ENCODE measurements around the gene MDM2.

Gene MDM2

DNA sequence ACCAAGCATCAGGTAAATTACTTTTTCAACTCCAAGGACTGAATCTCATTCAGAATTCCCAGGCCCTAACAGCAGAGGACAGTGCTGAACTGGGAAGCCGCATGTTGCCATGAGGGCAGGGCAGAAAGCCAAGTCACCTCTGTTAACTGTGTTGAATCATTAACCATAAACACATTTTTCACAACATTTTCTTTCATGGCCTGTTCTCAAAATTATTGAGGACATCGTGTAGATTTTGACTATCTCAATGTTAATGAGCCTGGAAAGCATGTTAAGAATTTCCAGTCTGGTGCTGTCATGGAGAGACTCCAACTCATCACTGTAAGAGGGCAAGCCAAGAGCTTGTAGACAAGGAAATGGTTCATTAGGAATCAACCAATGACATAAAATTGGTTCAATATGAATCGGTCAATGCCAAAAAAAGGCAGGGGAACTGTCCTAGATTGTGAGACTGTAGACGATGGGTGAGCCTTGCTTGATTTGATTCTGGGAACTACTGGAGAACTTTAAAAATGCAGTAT is 91.3 kb downstream of the MDM2 start:
- Mint-ChIP-seq H3K4me1 (no peaks in the 10 kb centered on the region), H3K9me3 (no peaks in the 10 kb centered on the region), H3K36me3 (no peaks in the 10 kb centered on the region), H3K27ac (no peak overlapping the region), H3K4me3 (no peak overlapping the region)
- no peak for DNase-seq (ENCODE audit: low spot score in 2 of 2)
- no peak for ATAC-seq

DNA sequence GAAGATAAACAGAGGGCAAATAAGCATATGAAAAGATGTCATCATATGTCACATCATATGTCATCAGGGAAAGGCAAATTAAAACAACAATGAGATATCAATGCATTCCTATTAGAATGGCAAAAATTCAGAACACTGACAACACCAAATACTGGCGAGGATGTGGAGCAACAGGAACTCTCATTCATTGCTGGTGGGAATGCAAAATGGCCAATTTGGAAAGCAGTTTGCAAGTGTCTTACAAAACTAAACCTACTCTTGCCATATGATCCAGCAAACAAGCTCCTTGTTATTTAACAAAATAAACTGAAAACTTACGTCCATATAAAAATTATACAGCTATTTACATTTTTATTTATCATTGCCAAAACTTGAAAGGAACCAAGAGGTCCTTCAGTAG is 92.3 kb downstream of the MDM2 start:
- H3K36me3 Mint-ChIP-seq = no peaks in the 10 kb centered on the region
- no peaks in the 10 kb centered on the region for H3K9me3 Mint-ChIP-seq
- DNase-seq (ENCODE audit: low spot score in 2 of 2) (no peak), ATAC-seq (no peak)
- H3K4me1 Mint-ChIP-seq = no peaks in the 10 kb centered on the region
- H3K27ac Mint-ChIP-seq = no peak overlapping the region
- H3K4me3 Mint-ChIP-seq = no peak overlapping the region
